GM21526 (cell line): ENCODE results near the gene CHD5.
"Not testable (repeated sequence)": the region's sequence is repeated elsewhere in the genome, so short reads cannot be mapped to it uniquely, and the experiment has no call there.

Source experiments
- ATAC-seq: cut with Tn5 transposase; IDR thresholded peaks from one replicate; pipeline ENCODE4 v1.9.1; 2021; ENCODE audit warnings: moderate library complexity; ENCODE audit not compliant: unreplicated experiment, low FRiP score

The CHD5 gene

GRCh38 chr1:6180268-6180706 lies at the start of gene CHD5:
CHD5 (minus strand) TSS chr1:6180321; CDS start chr1:6180023, 298 bp downstream.
- ATAC-seq = no peak

GRCh38 chr1:6225651-6226050 lies 45.5 kb upstream of the CHD5 start:
- no peak for ATAC-seq

- no peak for ATAC-seq
Measured at GRCh38 chr1:6224718-6225117, 44.6 kb upstream of the CHD5 start.

- ATAC-seq = no peak
Measured at GRCh38 chr1:6223617-6224016, 43.5 kb upstream of the CHD5 start.

- no peak for ATAC-seq
Measured at GRCh38 chr1:6222636-6223035, 42.5 kb upstream of the CHD5 start.

- ATAC-seq = no peak
Measured at GRCh38 chr1:6221210-6221784, 41.2 kb upstream of the CHD5 start.

- no peak for ATAC-seq
Measured at GRCh38 chr1:6220236-6220635, 40.1 kb upstream of the CHD5 start.

GRCh38 chr1:6219641-6220040 lies 39.5 kb upstream of the CHD5 start:
- ATAC-seq = not testable (repeated sequence)

- ATAC-seq = no peak
Measured at GRCh38 chr1:6218375-6219164, 38.4 kb upstream of the CHD5 start.

GRCh38 chr1:6212193-6212959 lies 32.3 kb upstream of the CHD5 start:
- no peak for ATAC-seq

GRCh38 chr1:6211731-6212130 lies 31.6 kb upstream of the CHD5 start:
- no peak for ATAC-seq

- no peak for ATAC-seq
Measured at GRCh38 chr1:6210591-6211355, 30.7 kb upstream of the CHD5 start.

GRCh38 chr1:6209661-6210580 lies 29.8 kb upstream of the CHD5 start:
- no peak for ATAC-seq

- no peak for ATAC-seq
Measured at GRCh38 chr1:6208723-6209660, 28.9 kb upstream of the CHD5 start.

- no peak for ATAC-seq
Measured at GRCh38 chr1:6207921-6208320, 27.8 kb upstream of the CHD5 start.

GRCh38 chr1:6207075-6207885 lies 27.2 kb upstream of the CHD5 start:
- ATAC-seq = no peak

- no peak for ATAC-seq
Measured at GRCh38 chr1:6206520-6206855, 26.4 kb upstream of the CHD5 start.
